ENCODE measurements around the gene ALDH2.

Gene ALDH2

GRCh38 chr12:111792155-111792855, 25.6 kb downstream of the ALDH2 start:
- no peak overlapping the region for H3K4me3 ChIP-seq (ENCODE audit: low read length)
- no peak for TF ChIP-seq CTCF (conservative IDR thresholded peaks at IDR 0.05; ENCODE audit: low read length)
- no peak for DNase-seq (ENCODE audit: low read depth)

- DNase-seq (ENCODE audit: low read depth), result no peak
- H3K4me3 ChIP-seq (ENCODE audit: low read length), result no peak overlapping the region
- TF ChIP-seq CTCF (conservative IDR thresholded peaks at IDR 0.05; ENCODE audit: low read length), result no peak
Observed at GRCh38 chr12:111792856-111793235, 26.1 kb downstream of the ALDH2 start.

GRCh38 chr12:111798182-111798581, 31.4 kb downstream of the ALDH2 start:
- no peak for DNase-seq (ENCODE audit: low read depth)
- no peak overlapping the region for H3K4me3 ChIP-seq (ENCODE audit: low read length)
- TF ChIP-seq CTCF (conservative IDR thresholded peaks at IDR 0.05; ENCODE audit: low read length), result no peak

- no peak overlapping the region for H3K4me3 ChIP-seq (ENCODE audit: low read length)
- no peak for TF ChIP-seq CTCF (conservative IDR thresholded peaks at IDR 0.05; ENCODE audit: low read length)
- no peak for DNase-seq (ENCODE audit: low read depth)
Observed at GRCh38 chr12:111799758-111800157, 33.0 kb downstream of the ALDH2 start.

GRCh38 chr12:111803038-111803626, 36.4 kb downstream of the ALDH2 start:
- no peak overlapping the region for H3K4me3 ChIP-seq (ENCODE audit: low read length)
- TF ChIP-seq CTCF (conservative IDR thresholded peaks at IDR 0.05; ENCODE audit: low read length), result no peak
- DNase-seq (ENCODE audit: low read depth), result no peak

GRCh38 chr12:111803851-111804250, 37.1 kb downstream of the ALDH2 start:
- no peak for TF ChIP-seq CTCF (conservative IDR thresholded peaks at IDR 0.05; ENCODE audit: low read length)
- H3K4me3 ChIP-seq (ENCODE audit: low read length), result no peak overlapping the region
- DNase-seq (ENCODE audit: low read depth), result no peak

GRCh38 chr12:111806304-111806703, 39.6 kb downstream of the ALDH2 start:
- no peak for DNase-seq (ENCODE audit: low read depth)
- TF ChIP-seq CTCF (conservative IDR thresholded peaks at IDR 0.05; ENCODE audit: low read length), result no peak

More at GRCh38 chr12:111806304-111806703, 39.6 kb downstream of the ALDH2 start:
- no peak overlapping the region for H3K4me3 ChIP-seq (ENCODE audit: low read length)
